CD4-positive, alpha-beta T cell treated with Interferon alpha-2 for 1 hour (primary cell): Measurements from ENCODE around the gene SEC24B.
"Not testable (repeated sequence)": the region's sequence is repeated elsewhere in the genome, so short reads cannot be mapped to it uniquely, and the experiment has no call there.

Experiments used
- DNase-seq, 2 donors: peaks; one replicate each; pipeline ENCODE4 v3.0.0-alpha.2; 2020 to 2022

SEC24B gene

GRCh38 chr4:109511414-109511813 is 77.8 kb downstream of the SEC24B start:
- no peak for DNase-seq

- DNase-seq, result not testable (repeated sequence)
Observed at GRCh38 chr4:109513368-109513767, 79.8 kb downstream of the SEC24B start.

- no peak for DNase-seq
Observed at GRCh38 chr4:109532182-109532581, 98.6 kb downstream of the SEC24B start.

GRCh38 chr4:109545401-109545800 is 111.8 kb downstream of the SEC24B start:
- DNase-seq, result no peak

- no peak for DNase-seq
Observed at GRCh38 chr4:109547394-109547793, 113.8 kb downstream of the SEC24B start.

GRCh38 chr4:109548655-109549054 is 115.0 kb downstream of the SEC24B start:
- peak; percentile 14 to 51 for DNase-seq

GRCh38 chr4:109552237-109552636 is 118.6 kb downstream of the SEC24B start:
- peak in 1 of 2 donors; percentile 4 for DNase-seq

- DNase-seq, result no peak
Observed at GRCh38 chr4:109553130-109553529, 119.5 kb downstream of the SEC24B start.

- no peak for DNase-seq
Observed at GRCh38 chr4:109554971-109555370, 121.4 kb downstream of the SEC24B start.

GRCh38 chr4:109557433-109557832 is 123.8 kb downstream of the SEC24B start:
- no peak for DNase-seq

GRCh38 chr4:109558095-109558494 is 124.5 kb downstream of the SEC24B start:
- DNase-seq, result peak; percentile 16 to 45

- DNase-seq, result peak in 1 of 2 donors; percentile 12
Observed at GRCh38 chr4:109559625-109559982, 126.0 kb downstream of the SEC24B start.

GRCh38 chr4:109559983-109560686 is 126.5 kb downstream of the SEC24B start, which contains the start of gene MCUB:
MCUB (plus strand) TSS chr4:109560246; CDS start chr4:109560338, 92 bp downstream.
- DNase-seq, result peak; percentile 87 to 92

- peak; percentile 55 to 71 for DNase-seq
Observed at GRCh38 chr4:109560687-109561461, 127.3 kb downstream of the SEC24B start.

GRCh38 chr4:109562457-109563239 is 129.0 kb downstream of the SEC24B start:
- no peak for DNase-seq

GRCh38 chr4:109571494-109571893 is 137.9 kb downstream of the SEC24B start:
- no peak for DNase-seq

GRCh38 chr4:109572154-109572553 is 138.5 kb downstream of the SEC24B start:
- no peak for DNase-seq

- DNase-seq, result peak; percentile 13 to 46
Observed at GRCh38 chr4:109574443-109574850, 140.8 kb downstream of the SEC24B start.

- peak in 1 of 2 donors; percentile 36 for DNase-seq
Observed at GRCh38 chr4:109574931-109575804, 141.6 kb downstream of the SEC24B start.

- no peak for DNase-seq
Observed at GRCh38 chr4:109576462-109576861, 142.8 kb downstream of the SEC24B start.

GRCh38 chr4:109578846-109579245 is 145.2 kb downstream of the SEC24B start:
- DNase-seq, result no peak

GRCh38 chr4:109579997-109580396 is 146.4 kb downstream of the SEC24B start:
- not testable (repeated sequence) for DNase-seq
